Posterior cingulate gyrus (tissue), 11 donors: Measurements from ENCODE around the gene HS6ST3.
"Not testable (repeated sequence)": the region's sequence is repeated elsewhere in the genome, so short reads cannot be mapped to it uniquely, and the experiment has no call there.

Experiments used
- DNase-seq, 10 donors: peaks; one replicate each; pipeline versions ENCODE4 v3.0.0 to v3.0.0-alpha.2; 2020 to 2021; ENCODE audit warnings: mixed read lengths in 3 of 10
- intact Hi-C: fragments of 100-400 bp; cut with DNase I; formaldehyde crosslinking; loops from one replicate; pipeline ENCODE4 v1.15.1; 2023

Gene HS6ST3

DNA sequence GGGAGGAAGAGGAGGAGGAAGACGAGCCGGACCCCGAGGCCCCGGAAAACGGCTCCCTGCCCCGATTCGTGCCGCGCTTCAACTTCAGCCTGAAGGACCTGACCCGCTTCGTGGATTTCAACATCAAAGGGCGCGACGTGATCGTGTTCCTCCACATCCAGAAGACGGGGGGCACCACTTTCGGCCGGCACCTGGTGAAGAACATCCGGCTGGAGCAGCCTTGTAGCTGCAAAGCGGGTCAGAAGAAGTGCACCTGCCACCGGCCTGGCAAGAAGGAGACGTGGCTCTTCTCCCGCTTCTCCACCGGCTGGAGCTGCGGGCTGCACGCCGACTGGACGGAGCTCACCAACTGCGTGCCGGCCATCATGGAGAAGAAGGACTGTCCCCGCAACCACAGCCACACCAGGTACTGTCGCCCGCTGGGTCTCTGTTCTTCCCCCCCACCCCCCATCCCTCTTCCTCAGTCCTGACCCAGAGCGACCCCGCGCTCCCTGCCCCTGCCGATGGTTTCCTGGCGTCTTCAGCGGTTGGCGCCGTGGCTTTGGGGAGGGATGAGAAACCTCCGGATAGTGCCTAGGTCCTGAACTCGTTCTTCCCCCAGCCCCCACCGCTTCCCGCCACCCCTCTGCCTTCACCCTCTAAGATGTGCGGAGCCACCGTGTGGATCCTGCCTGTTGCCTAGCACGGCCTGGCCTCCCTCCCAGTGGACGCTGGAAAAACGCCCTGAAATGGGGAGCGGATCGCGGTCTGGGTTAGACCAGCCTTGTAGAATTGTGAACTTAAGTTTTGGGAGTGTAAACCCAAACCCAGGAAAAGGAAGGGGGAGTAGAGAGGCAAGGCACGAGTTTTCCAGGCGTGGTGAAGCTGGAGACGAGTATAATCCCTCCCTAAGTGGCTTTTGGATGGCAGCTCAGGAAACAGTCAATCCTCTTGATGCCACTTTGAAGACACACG lies 1.5 kb downstream of the HS6ST3 start:
- intact Hi-C loops: no loop called here
- peak; percentile 18 to 89 (median 40) for DNase-seq

DNA sequence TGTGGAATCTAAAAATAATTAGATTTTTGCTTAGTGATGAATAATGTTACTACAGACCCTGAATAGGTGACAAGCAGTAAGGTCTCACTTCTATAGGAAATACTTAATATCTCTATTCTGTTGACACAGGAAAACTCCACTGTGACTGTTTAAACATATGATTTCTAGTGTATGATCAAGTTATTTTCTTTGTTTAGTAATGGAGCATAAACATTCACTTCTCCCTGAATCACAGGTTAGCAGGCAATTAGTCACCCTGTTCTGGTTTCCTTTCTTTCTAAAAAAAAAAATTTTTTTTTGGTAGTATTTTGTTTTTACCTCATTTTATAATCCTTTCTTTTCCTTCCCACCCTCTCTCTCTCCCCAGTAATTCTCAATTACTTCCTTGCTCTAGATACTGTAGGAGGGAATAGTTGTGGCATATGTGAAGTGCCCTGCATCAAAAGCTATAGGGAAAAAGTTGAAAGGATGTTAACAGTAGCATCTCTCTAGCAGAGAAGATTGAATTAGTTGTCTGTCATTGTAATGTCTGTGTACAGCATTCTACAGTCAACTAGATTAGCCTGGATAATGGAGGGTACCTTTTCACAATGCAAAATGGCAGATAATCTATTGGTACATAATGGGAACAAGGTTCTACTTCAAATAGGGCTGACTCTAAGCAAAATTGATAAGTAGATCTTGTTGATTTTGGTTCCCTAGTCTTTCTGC lies 3.5 kb downstream of the HS6ST3 start:
- no peak for DNase-seq
- intact Hi-C loops: no loop called here

DNA sequence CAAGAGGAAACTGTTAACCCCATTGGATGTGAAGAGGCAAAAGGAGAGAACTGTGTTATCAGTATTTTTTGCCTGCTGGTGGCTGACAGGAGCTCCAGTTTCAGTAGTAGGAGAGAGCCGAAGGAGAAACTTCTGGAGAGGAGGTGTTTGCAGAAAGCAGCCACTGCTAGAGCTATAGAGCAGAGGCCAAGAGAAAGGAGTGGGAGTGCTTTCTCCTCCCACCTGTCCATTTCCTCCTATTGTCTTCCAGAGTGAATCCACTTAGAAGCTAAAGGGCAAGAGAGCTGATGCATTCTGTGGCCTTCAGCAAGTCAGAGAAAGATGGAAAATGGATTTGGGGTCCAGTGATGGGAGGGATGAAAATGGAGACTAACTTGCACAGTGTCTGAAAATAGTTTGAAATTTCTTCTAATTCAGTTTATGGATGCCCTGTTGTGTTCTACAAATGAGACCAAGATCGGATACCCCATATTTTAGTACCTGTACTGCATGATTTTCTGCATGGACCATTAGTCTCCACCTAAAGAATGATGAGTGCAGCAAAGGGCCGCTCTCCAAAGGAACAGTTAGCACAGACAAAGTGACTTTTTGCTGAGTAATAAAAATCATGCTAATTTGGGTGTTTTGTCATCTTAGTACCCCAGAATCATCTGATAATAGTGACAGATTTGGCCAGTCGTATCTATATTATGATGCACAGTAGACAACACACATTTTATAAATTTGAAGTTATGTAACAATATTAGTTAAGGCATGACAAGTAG lies 10.7 kb downstream of the HS6ST3 start:
- no peak for DNase-seq
- intact Hi-C loops: no loop called here

DNA sequence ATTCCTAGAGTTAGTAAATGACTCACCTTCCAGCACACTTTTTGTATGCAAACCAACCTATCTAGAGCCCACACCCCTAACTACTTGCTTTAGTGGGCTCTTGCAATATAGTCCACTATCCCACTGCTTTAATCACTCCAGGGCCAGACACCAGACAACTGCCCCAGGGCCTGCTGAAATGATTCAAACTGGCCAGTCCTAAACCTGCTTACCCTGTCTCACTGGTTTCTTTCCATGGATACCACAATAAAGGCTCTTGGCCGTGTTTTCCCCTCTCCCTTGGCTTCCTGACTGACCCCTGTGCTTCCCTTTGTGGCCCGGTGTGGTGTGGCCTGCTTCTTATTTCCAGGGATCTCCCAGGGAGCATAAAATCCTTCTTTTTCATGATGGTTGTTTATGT lies 14.6 kb downstream of the HS6ST3 start:
- intact Hi-C loops: no loop called here
- DNase-seq: no peak

DNA sequence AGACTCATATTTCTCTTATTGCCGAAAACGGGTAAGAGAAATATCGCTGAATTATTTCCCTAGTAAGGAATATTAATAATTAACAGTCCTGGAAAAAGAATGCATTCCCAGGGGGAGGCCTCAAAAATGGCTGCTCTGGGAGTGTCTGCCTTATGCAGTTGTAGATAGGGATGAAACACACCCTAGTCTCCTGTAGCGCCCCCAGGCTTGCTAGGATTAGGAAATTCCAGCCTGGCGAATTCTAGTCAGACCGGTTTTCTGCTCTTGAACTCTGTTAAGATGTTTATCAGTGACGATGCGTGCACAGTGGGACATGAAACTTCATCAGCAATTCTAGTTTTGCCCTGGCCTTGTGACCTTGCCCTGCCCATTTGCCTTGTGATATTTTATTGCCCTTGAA lies 18.2 kb downstream of the HS6ST3 start:
- intact Hi-C loops, DNase-seq: not testable (repeated sequence)

DNA sequence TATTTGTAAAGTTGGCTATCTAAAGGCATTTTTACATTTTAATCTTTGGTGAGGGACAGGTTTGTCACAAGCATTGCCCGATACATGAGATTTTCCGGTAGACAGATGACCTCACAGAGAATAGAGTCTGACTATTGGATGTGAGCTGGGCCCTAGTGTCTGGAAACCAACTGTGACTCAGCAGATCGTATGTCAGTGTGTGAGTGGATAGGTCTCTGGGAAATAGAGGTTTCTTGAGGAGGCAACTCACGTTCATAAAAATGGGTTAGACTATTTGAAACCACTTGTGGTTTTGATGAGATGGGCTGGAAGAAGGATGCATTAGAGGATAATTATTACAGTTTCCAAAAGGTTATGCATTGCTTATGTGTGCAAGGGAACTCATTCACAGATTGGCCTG lies 19.2 kb downstream of the HS6ST3 start:
- no peak for DNase-seq
- intact Hi-C loops: no loop called here

DNA sequence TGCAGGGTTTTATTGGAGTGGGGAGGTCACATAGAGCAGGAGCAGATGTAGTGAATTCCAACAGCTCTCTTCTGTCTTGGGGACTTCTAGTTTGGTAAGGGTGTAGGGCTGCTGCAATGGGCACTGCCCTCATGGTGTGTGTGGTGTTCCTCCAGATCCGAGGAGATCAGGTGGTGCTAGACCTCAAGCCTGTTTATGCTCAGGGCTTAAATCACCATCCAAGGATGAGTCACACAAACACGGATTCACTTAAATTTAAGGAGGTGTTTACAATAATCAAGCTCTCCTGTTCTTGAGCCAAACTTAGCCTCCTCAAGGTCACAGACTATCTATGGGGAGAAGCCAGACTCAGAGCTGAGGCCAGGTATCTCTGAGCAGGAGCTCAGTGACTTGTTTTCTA lies 23.0 kb downstream of the HS6ST3 start:
- no peak for DNase-seq
- intact Hi-C loops: no loop called here

DNA sequence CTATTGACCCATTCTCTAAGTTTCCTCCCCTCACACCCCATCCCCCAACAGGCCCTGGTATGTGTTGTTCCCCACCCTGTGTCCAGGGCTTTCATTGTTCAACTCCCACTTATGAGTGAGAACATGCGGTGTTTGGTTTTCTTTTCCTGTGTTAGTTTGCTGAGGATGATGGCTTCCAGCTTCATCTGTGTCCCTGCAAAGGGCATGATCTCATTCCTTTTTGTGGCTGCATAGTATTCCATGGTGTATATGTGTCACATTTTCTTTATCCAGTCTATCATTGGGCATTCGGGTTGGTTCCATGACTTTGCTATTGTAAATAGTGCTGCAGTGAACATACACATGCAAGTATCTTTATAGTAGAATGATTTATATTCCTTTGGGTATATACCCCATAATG lies 25.5 kb downstream of the HS6ST3 start:
- intact Hi-C loops, DNase-seq: not testable (repeated sequence)

DNA sequence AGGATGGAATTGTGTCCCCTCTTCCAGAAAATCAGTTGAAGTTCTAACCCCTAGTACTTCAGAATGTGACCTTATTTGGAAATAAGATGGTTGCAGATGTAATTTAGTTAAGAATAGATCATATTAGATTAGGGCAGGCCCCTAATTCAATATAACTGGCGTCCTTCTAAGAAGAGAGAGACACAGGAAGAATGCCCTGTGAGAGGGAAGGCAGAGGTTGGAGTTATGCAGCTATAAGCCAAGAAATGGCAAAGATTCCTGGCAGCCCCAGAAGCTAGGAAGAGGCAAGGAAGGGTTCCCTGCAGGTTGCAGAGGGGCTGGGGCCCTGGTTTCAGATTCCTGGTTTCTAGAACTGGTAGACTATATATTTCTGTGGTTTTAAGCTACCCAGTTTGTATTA lies 30.0 kb downstream of the HS6ST3 start:
- intact Hi-C loops: no loop called here
- no peak for DNase-seq

DNA sequence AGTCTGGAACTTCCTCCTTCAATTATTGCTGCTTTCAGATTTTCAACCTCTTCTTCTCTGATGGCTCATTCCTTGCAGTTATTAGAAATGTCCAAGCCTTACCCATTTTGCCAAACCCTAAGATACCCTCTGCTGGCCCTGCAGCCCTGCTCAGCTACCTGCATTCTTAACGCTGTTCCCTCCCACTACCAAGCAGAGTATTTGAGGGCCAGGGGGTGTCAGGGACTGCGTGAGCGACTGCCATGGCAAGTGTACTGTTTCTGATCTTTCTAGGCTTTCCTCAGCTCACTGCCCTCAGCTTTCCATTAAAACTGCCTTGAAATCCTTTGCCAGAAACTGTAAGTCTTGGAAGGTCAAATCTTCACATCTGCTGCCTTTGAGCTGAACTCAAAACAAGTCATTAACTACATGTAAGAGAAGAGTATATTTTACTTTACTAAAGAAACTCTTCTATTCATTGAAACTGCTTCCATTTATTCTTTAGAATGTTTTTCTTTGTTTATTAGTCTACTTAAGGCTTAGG lies 41.0 kb downstream of the HS6ST3 start:
- DNase-seq: no peak
- intact Hi-C loops: no loop called here

DNA sequence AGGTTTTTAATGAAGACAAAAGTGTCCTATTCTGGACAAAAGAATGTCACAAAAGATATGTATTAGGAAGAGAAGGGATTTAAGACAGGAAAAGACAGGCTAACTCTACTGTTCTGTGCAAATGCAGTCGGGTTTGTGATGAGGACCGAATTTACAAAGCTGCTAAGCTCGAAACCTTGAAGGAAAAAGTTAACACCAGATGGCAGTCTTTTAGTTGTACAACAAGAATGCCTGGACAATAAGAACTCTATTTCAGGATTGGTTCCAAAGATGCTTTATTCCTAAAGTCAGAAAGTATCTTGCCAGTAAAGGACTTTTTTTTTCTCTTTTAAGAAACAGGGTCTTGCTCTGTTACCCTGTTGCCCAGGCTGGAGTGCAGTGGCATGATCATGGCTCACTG lies 51.1 kb downstream of the HS6ST3 start:
- DNase-seq: no peak

DNA sequence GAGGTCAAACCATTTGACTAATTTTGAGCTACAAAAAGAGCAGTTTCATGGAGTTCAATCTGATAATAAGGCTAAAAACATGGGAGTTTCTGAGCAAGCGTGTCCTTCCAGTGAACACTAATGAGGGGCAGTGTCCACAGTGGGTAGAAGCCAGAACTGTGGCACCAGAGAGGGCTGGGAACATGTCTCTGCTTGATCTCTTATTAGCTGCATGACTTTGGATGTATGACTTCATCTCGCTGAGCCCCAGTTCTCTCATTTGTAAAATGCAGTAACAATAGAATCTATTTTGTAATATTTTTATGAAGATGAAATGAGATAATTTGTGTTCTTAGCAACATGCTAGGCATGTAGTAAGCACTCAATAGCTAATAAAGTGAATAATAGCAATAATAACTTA lies 69.8 kb downstream of the HS6ST3 start:
- DNase-seq: no peak
- intact Hi-C loops: no loop called here

More for the DNA sequence above, 51.1 kb downstream of the HS6ST3 start:
- intact Hi-C loops: loop anchor here (2.0 kb wide), 1 partner anchor 678 kb away; no protein-coding TSS in a partner anchor

DNA sequence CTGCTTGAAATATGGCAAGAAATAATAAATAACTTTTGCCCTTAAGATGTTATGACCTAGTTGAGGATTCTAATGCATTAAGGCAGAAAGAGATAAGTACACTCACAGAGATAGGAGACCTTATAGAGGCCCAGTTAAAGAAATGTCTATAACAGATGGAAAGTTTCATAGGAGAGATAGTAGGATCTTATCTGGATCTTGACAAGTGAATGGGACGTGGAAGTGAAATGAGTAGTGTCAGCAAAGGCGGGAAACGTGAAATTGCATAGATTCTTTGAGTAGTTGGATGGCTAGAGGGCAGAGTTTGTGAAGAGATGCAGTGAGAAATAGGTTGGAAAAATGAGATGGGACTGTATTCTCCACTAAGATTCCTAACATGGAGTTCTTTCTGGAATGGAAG lies 71.2 kb downstream of the HS6ST3 start:
- no peak for DNase-seq
- intact Hi-C loops: no loop called here

DNA sequence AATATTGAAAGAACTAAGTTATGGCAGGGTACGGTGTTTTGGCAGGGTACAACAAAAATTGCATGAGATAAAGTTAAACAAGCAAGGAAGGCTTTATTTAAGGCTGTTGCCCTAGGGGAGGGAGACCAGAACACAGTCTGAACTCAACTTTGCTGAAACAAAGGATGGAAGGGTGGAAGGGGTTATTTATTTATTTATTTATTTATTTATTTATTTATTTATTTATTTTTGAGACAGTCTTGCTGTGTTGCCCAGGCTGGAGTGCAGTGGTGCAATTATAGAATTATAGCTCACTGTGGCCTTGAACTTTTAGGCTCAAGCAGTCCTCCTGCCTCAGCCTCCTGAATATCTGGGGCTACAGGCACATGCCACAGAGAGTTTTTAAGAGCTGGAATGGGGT lies 75.9 kb downstream of the HS6ST3 start:
- no peak for DNase-seq
- intact Hi-C loops: no loop called here

DNA sequence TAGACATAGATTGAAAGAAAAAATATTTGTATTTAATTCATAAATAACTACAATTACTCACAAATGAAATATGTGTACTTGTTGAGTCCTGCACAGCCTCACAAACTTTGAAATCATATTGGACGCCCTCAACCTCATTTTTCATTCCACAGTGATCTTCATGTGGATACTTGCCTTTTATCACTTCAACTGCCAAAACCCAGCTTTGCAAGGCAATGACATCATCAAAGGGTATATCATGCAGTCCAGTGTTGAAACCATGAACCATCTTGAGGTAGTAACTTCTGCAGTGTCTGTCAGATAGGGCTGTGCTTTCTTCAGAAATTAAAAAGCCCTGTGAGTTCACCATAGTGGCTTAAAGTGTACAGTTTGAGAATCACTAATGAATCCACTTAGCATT lies 82.2 kb downstream of the HS6ST3 start:
- intact Hi-C loops: no loop called here
- DNase-seq: no peak

DNA sequence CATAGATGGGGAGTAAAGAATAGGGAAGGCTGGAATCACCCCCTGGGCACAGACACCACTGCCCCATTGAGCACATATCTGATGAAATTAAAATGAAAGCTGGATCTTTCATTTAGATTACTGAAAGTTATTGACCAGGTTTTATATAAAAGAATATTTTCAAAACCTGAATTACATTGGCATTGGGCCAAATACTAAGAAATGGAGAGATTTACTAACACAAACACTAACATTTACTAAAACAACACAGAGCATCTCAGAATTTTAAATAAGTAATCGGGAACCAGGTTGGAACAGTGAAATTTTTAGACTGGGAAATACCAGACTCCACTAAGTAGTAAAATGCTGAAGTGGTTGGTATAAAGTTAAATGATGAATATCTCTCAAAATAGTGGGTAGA lies 88.9 kb downstream of the HS6ST3 start:
- intact Hi-C loops: no loop called here
- no peak for DNase-seq

DNA sequence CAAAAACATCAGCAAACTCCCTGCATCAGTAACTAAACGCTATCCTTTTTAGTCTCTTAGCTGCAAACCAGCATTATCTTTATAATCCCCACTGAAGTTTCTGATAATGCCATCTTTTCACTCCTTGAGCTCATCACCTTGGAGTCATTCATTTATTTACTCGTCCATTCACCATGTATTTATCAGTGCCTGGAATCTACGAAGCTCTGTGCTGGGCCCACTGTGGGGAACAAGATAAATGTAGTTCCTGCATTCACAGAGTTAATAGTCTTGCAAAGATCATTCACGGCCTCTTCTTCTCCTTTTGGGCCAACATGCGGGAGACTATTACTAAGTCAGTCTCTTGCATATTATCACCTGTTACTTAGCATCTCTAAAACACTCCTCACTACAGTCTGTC lies 89.4 kb downstream of the HS6ST3 start:
- no peak for DNase-seq
- intact Hi-C loops: no loop called here

DNA sequence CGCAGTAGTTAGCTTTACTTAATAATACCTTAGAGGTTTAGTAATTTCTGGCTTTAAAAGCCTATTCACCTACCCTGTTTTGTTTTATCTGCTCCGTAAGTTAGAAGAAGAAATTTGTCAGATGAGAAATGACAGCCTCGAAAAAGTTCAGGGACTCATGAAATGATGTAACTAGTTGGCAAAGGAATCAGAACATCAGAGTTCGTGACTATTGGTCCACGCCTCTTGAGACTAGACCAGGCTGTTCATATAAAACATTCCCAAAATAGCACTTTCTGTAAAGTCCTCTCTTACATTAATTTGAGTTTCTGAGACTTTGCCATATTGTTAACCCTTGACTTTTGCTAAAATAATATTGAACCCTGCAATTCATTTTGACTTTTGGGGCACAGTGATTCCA lies 92.0 kb downstream of the HS6ST3 start:
- no peak for DNase-seq

DNA sequence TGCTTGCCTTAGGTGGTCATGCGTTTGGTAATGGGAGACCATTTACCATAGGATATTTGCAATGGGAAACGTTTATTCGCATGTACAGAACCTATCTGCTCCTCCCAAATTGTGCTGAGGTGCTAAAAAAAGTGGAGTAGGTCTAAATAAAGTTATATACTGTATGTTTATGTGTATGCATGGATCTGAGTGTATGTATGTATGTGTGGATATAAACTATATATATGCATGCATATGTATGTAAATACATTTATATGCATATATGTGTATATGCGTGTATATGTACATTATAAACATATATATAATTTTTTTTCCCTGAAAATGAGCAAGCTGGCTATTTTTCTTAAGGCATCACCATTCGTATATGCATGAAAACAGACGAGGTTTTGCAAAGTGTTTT lies 95.9 kb downstream of the HS6ST3 start:
- intact Hi-C loops: no loop called here
- DNase-seq: no peak

More for the DNA sequence above, 92.0 kb downstream of the HS6ST3 start:
- intact Hi-C loops: no loop called here

DNA sequence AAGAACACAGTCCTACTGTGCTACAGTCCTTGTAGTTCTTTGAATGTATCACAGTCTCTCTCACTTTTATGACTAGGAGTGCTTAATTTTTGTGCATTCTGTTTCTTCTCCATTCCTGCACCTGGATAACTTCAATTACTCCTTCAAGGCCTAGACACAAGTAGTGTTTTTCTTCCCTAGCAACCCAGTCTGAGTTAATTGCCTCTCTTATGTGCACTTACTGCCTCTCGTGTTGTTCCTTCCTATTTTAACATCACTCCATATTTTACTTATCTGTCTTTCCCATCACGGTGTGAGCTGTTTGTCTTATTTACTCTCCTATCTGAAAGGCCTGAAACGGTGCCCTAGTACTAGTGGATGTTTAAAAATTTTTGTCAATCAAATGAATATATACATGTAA lies 101.5 kb downstream of the HS6ST3 start:
- DNase-seq: no peak

More for the DNA sequence above, 101.5 kb downstream of the HS6ST3 start:
- intact Hi-C loops: no loop called here
